Neural progenitor cell (in vitro differentiated cells): Measurements from ENCODE around the gene MAPK1. TPM values are rescaled to one million over a fixed set of nuclear protein-coding genes. Genes with fewer than 3 reads are reported as not detected.
"Not testable (repeated sequence)": the region's sequence is repeated elsewhere in the genome, so short reads cannot be mapped to it uniquely, and the experiment has no call there.

Source experiments
- DNase-seq: peaks from one replicate; pipeline ENCODE4 v3.0.0-alpha.2; 2016; ENCODE audit warnings: low spot score
- H2AFZ ChIP-seq: fragments of 200-600 bp; sonication (generic); replicated peaks from 2 replicates; pipeline ENCODE4 v1.6.1; 2016; ENCODE audit warnings: antibody characterized with exemption
- H3F3A ChIP-seq: fragments of 200-600 bp; sonication (generic); 2 replicates; pipeline ENCODE4 v1.6.1; 2016; ENCODE audit warnings: antibody characterized with exemption, low read depth
- H3K27ac ChIP-seq: fragments of 200-600 bp; sonication (generic); 2 replicates; pipeline ENCODE4 v1.5.1; 2016; ENCODE audit warnings: mild to moderate bottlenecking
- H3K27me3 ChIP-seq: fragments of 200-600 bp; sonication (generic); 2 replicates; pipeline ENCODE4 v1.6.1; 2016; ENCODE audit warnings: mild to moderate bottlenecking, moderate library complexity
- H3K36me3 ChIP-seq: fragments of 200-600 bp; sonication (generic); 2 replicates; pipeline ENCODE4 v1.5.1; 2016
- H3K4me1 ChIP-seq: fragments of 200-600 bp; sonication (generic); 2 replicates; pipeline ENCODE4 v1.6.1; 2016; ENCODE audit warnings: mixed run types
- H3K4me2 ChIP-seq: fragments of 200-600 bp; sonication (generic); 2 replicates; pipeline ENCODE4 v1.6.1; 2016
- H3K4me3 ChIP-seq: fragments of 200-600 bp; sonication (generic); 2 replicates; pipeline ENCODE4 v1.5.1; 2016
- H3K79me2 ChIP-seq: fragments of 200-600 bp; sonication (generic); 2 replicates; pipeline ENCODE4 v1.6.1; 2016; ENCODE audit warnings: low read depth
- H3K9ac ChIP-seq: fragments of 200-600 bp; sonication (generic); 2 replicates; pipeline ENCODE4 v1.6.1; 2016
- H3K9me3 ChIP-seq: fragments of 200-600 bp; sonication (generic); 2 replicates; pipeline ENCODE4 v1.5.1; 2016; ENCODE audit warnings: low read depth
- H4K20me1 ChIP-seq: fragments of 200-600 bp; sonication (generic); 2 replicates; pipeline ENCODE4 v1.6.1; 2016; ENCODE audit warnings: low read depth
- H3K27ac Mint-ChIP-seq: 3 replicates; pipeline ENCODE4 v1.8.0; 2021; ENCODE audit warnings: mixed read lengths
- H3K27me3 Mint-ChIP-seq: 2 replicates; pipeline ENCODE4 v1.8.0; 2022; ENCODE audit warnings: low read depth, mild to moderate bottlenecking, inconsistent platforms, moderate library complexity, mixed read lengths; ENCODE audit not compliant: insufficient read depth
- H3K36me3 Mint-ChIP-seq: 3 replicates; pipeline ENCODE4 v1.8.0; 2021; ENCODE audit warnings: mixed read lengths
- H3K4me1 Mint-ChIP-seq: 3 replicates; pipeline ENCODE4 v1.8.0; 2021; ENCODE audit warnings: mixed read lengths
- H3K4me3 Mint-ChIP-seq: 3 replicates; pipeline ENCODE4 v1.8.0; 2021; ENCODE audit warnings: mild to moderate bottlenecking, moderate library complexity, mixed read lengths
- H3K9me3 Mint-ChIP-seq: 3 replicates; pipeline ENCODE4 v1.8.0; 2020; ENCODE audit warnings: mixed read lengths
- EZH2 ChIP-seq: fragments of 200-600 bp; sonication (generic); IDR thresholded peaks from 2 replicates; pipeline ENCODE4 v1.6.1; 2017; ENCODE audit warnings: antibody characterized with exemption, mild to moderate bottlenecking, moderate library complexity
- EZH2phosphoT487 ChIP-seq: fragments of 200-600 bp; sonication (generic); IDR thresholded peaks from 2 replicates; pipeline ENCODE4 v1.6.1; 2017; ENCODE audit warnings: antibody characterized with exemption
- total RNA-seq: library from RNA; depleted of rRNA; stranded (reverse); fragments of >200 nt; gene quantifications from 2 replicates; pipeline ENCODE4 v1.2.3, GENCODE V29; 2015; ENCODE audit warnings: low replicate concordance
- TF ChIP-seq, protein P1 (sequence below): fragments of 200-600 bp; sonication (generic); IDR thresholded peaks from 2 replicates; pipeline ENCODE4 v1.5.1; 2017; ENCODE audit warnings: antibody characterized with exemption, mild to moderate bottlenecking

MAPK1 gene
- total RNA-seq, 1 donor from 2014 or later = 61.4 TPM

DNA sequence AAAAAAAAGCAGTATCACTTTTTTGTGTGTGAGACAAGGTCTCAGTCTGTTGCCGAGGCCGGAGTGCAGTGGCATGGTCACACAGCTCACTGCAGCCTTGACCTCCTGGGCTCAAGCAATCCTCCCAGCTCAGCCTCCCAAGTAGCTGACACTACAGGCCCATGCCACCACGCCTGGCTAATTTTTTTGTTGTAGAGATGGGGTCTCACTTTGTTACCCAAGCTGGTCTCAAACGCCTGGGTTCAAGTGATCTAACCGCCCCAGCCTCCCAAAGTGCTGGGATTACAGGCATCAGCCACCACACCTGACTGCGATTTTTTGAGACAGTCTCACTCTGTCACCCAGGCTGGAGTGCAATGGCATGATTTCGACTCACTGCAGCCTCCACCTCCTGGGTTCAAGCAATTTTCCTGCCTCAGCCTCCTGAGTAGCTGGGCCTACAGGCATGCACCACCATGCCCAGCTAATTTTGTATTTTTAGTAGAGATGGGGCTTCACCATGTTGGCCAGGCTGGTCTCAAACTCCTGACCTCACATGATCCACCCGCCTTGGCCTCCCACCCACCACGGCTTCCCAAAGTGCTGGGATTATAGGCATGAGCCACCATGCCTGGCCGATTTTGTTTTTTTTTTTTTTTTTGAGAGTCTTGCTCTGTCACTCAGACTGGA is 147.1 kb downstream of the MAPK1 start:
- not testable (repeated sequence) for H3K9ac ChIP-seq, H3K27ac ChIP-seq, H3K36me3 ChIP-seq, H3K4me3 Mint-ChIP-seq, H3K36me3 Mint-ChIP-seq, H3K27me3 ChIP-seq, H3F3A ChIP-seq, H3K79me2 ChIP-seq, H3K4me2 ChIP-seq, H3K4me1 Mint-ChIP-seq, H3K27ac Mint-ChIP-seq, H2AFZ ChIP-seq, H3K4me1 ChIP-seq, H3K4me3 ChIP-seq, H3K9me3 ChIP-seq, H3K27me3 Mint-ChIP-seq, DNase-seq, H3K9me3 Mint-ChIP-seq
- peaks cover 25% of the 10 kb centered on the region for H4K20me1 ChIP-seq

- H3K4me1 ChIP-seq = no peaks in the 10 kb centered on the region
- no peak overlapping the region for H3K4me2 ChIP-seq
- H3K9ac ChIP-seq = no peak overlapping the region
- no peak overlapping the region for H3K4me3 ChIP-seq
- no peak overlapping the region for H3K27ac Mint-ChIP-seq
- no peak overlapping the region for H2AFZ ChIP-seq
- no peaks in the 10 kb centered on the region for H3K9me3 ChIP-seq
- no peaks in the 10 kb centered on the region for H3F3A ChIP-seq
- no peak for DNase-seq
- TF ChIP-seq, protein P1, sequence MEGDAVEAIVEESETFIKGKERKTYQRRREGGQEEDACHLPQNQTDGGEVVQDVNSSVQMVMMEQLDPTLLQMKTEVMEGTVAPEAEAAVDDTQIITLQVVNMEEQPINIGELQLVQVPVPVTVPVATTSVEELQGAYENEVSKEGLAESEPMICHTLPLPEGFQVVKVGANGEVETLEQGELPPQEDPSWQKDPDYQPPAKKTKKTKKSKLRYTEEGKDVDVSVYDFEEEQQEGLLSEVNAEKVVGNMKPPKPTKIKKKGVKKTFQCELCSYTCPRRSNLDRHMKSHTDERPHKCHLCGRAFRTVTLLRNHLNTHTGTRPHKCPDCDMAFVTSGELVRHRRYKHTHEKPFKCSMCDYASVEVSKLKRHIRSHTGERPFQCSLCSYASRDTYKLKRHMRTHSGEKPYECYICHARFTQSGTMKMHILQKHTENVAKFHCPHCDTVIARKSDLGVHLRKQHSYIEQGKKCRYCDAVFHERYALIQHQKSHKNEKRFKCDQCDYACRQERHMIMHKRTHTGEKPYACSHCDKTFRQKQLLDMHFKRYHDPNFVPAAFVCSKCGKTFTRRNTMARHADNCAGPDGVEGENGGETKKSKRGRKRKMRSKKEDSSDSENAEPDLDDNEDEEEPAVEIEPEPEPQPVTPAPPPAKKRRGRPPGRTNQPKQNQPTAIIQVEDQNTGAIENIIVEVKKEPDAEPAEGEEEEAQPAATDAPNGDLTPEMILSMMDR = no peak
- H3K9me3 Mint-ChIP-seq = no peaks in the 10 kb centered on the region
- no peaks in the 10 kb centered on the region for H3K36me3 Mint-ChIP-seq
- no peak overlapping the region for H3K4me3 Mint-ChIP-seq
- H3K36me3 ChIP-seq = no peaks in the 10 kb centered on the region
- H3K27me3 Mint-ChIP-seq = no peaks in the 10 kb centered on the region
- no peak overlapping the region for H3K27ac ChIP-seq
- no peaks in the 10 kb centered on the region for H3K27me3 ChIP-seq
- H3K4me1 Mint-ChIP-seq = peaks cover 2% of the 10 kb centered on the region
- H3K79me2 ChIP-seq = no peaks in the 10 kb centered on the region
- H4K20me1 ChIP-seq = peaks cover 33% of the 10 kb centered on the region
Observed at GRCh38 chr22:21719024-21719423, 148.4 kb downstream of the MAPK1 start.

- no peak overlapping the region for H3K4me3 Mint-ChIP-seq
- Histone ChIP-seq H3F3A (peaks cover 2% of the 10 kb centered on the region), H2AFZ (no peak overlapping the region), H3K27me3 (no peaks in the 10 kb centered on the region), H3K27ac (no peak overlapping the region), H3K36me3 (no peaks in the 10 kb centered on the region), H3K4me2 (no peak overlapping the region), H3K4me3 (no peak overlapping the region), H3K79me2 (no peaks in the 10 kb centered on the region), H3K9ac (no peak overlapping the region), H3K9me3 (no peaks in the 10 kb centered on the region), H3K4me1 (no peaks in the 10 kb centered on the region), H4K20me1 (peaks cover 38% of the 10 kb centered on the region)
- DNase-seq = no peak
- peaks cover 5% of the 10 kb centered on the region for H3K4me1 Mint-ChIP-seq
- H3K36me3 Mint-ChIP-seq = peaks cover under 1% of the 10 kb centered on the region
- no peak overlapping the region for H3K27ac Mint-ChIP-seq
- TF ChIP-seq EZH2phosphoT487 (no peak), EZH2 (no peak)
- TF ChIP-seq, protein P1 = no peak
- H3K9me3 Mint-ChIP-seq = no peaks in the 10 kb centered on the region
- H3K27me3 Mint-ChIP-seq = no peaks in the 10 kb centered on the region
Observed at GRCh38 chr22:21718499-21718898, 148.9 kb downstream of the MAPK1 start.

DNA sequence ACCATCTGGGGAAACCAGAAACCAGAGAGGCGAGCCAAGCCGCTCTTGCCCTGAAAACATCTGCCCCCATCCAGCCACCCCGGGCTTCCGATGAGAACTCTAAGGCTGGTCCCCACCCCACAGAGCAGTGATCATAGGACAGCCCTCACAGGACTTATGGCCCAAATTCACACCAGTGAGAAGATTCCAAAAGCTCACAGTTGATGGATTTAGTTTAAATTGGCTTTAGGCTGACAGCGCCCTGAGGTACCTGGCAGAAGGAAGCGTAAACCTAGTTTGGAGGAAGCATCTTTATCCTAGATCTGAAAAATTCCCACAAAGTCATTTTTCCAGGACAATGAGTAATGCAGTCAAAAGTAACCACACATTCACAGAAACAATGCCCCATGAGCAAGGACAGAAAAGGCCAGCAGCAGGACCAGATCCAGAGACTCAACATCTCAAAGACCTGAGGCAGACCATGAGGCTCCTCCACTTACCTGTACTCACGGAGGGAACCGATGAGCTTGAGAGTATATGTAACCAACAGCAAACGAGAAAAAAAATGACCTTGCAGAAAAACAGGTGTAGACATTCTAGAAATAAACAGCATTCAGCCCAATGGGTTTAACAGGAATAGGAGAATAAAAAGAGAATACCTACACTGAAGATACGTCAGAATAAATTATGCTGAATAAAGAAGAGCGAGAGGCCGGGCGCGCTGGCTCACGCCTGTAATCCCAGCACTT is 150.9 kb downstream of the MAPK1 start:
- peaks cover 12% of the 10 kb centered on the region for H3K4me1 Mint-ChIP-seq
- H3F3A ChIP-seq, H3K9me3 Mint-ChIP-seq, H3K9ac ChIP-seq, H3K4me2 ChIP-seq, H3K27me3 ChIP-seq, DNase-seq, H3K9me3 ChIP-seq, H3K4me1 ChIP-seq, H3K36me3 ChIP-seq, H3K27me3 Mint-ChIP-seq, H3K4me3 ChIP-seq, H3K79me2 ChIP-seq, H3K4me3 Mint-ChIP-seq, H3K27ac ChIP-seq, H3K27ac Mint-ChIP-seq, H3K36me3 Mint-ChIP-seq, H2AFZ ChIP-seq: not testable (repeated sequence)
- peaks cover 40% of the 10 kb centered on the region for H4K20me1 ChIP-seq
